Large intestine (tissue), 3 donors: ENCODE measurements around the gene FAM193B. TPM values are rescaled to one million over a fixed set of nuclear protein-coding genes. Genes with fewer than 3 reads are reported as not detected.

ENCODE experiments used
- DNase-seq, 2 donors: peaks; one replicate each; pipeline versions ENCODE4 v3.0.0 to v3.0.0-alpha.2; 2013
- H3K27ac ChIP-seq: one replicate; pipeline ENCODE4 v1.5.1; 2013; ENCODE audit warnings: low read length
- H3K27me3 ChIP-seq: 2 replicates; pipeline ENCODE4 v1.6.1; 2013; ENCODE audit warnings: low read length; ENCODE audit not compliant: control insufficient read depth, insufficient read depth
- H3K36me3 ChIP-seq: 2 replicates; pipeline ENCODE4 v1.6.1; 2013; ENCODE audit warnings: low read length; ENCODE audit not compliant: control insufficient read depth, insufficient read depth
- H3K4me1 ChIP-seq: one replicate; pipeline ENCODE4 v1.6.1; 2013; ENCODE audit warnings: low read length; ENCODE audit not compliant: control insufficient read depth, insufficient read depth
- H3K4me3 ChIP-seq: one replicate; pipeline ENCODE4 v1.5.1; 2013; ENCODE audit warnings: low read length
- H3K9me3 ChIP-seq: one replicate; pipeline ENCODE4 v1.6.1; 2013; ENCODE audit warnings: mild to moderate bottlenecking, low read depth, low read length, moderate library complexity; ENCODE audit not compliant: control insufficient read depth
- WGBS: methylation state at CpG from one replicate; pipeline ENCODE4 v1.1.5; 2013; ENCODE audit warnings: low lambda C conversion rate; ENCODE audit not compliant: insufficient coverage; 5-methylcytosine and 5-hydroxymethylcytosine counted together
- polyA plus RNA-seq: library from polyadenylated mRNA; unstranded; fragments of 120-200 nt; gene quantifications from one replicate; pipeline ENCODE4 v1.2.1, GENCODE V29; 2013

FAM193B gene
- polyA plus RNA-seq, 1 donor = 76.8 TPM

GRCh38 chr5:177470759-177471536 lies 83.4 kb downstream of the FAM193B start:
- no peak for DNase-seq
- H3K27ac ChIP-seq = no peak overlapping the region
- peaks cover 23% of the 10 kb centered on the region for H3K27me3 ChIP-seq
- H3K36me3 ChIP-seq = peaks cover 22% of the 10 kb centered on the region
- no CpG with 5 or more reads among the region's 10 CpGs for WGBS
- peaks cover 4% of the 10 kb centered on the region for H3K9me3 ChIP-seq
- peaks cover 9% of the 10 kb centered on the region for H3K4me1 ChIP-seq
- no peak overlapping the region for H3K4me3 ChIP-seq

Other genes starting within 250 kb of the FAM193B start
- gene MXD3, start 242.7 kb downstream of the FAM193B start, polyA plus RNA-seq = 14.9 TPM
- 161 TPM for gene LMAN2, start 202.9 kb downstream of the FAM193B start, polyA plus RNA-seq
- gene RGS14, start 196.6 kb downstream of the FAM193B start, polyA plus RNA-seq = 20.0 TPM
- not detected for gene SLC34A1, start 170.1 kb downstream of the FAM193B start, polyA plus RNA-seq
- gene PFN3, start 153.9 kb downstream of the FAM193B start, polyA plus RNA-seq = not detected
- 1.0 TPM for gene F12, start 145.0 kb downstream of the FAM193B start, polyA plus RNA-seq
- gene GRK6, start 127.9 kb downstream of the FAM193B start, polyA plus RNA-seq = 16.6 TPM
- gene PRR7, start 107.7 kb downstream of the FAM193B start, polyA plus RNA-seq = 1.7 TPM
- 49.5 TPM for gene DBN1, start 80.9 kb downstream of the FAM193B start, polyA plus RNA-seq
- gene PDLIM7, start 57.0 kb downstream of the FAM193B start, polyA plus RNA-seq = 118 TPM
- gene DOK3, start 44.7 kb downstream of the FAM193B start, polyA plus RNA-seq = 4.7 TPM
- gene DDX41, start 37.6 kb downstream of the FAM193B start, polyA plus RNA-seq = 94.2 TPM
- gene TMED9, start 37.6 kb upstream of the FAM193B start, polyA plus RNA-seq = 119 TPM
- 22.5 TPM for gene B4GALT7, start 45.6 kb upstream of the FAM193B start, polyA plus RNA-seq
- 0.58 TPM for gene FAM153A, start 228.3 kb upstream of the FAM193B start, polyA plus RNA-seq